DOHH2 (cell line): ENCODE measurements around the gene TSPAN6.

Experiments used
- H3F3A ChIP-seq: fragments of 200-600 bp; sonication (generic), shearing (Covaris generic); 2 replicates; pipeline ENCODE4 v1.6.0; 2016; ENCODE audit warnings: antibody characterized with exemption, mild to moderate bottlenecking; ENCODE audit not compliant: control insufficient read depth, insufficient read depth
- H3K27ac ChIP-seq: fragments of 200-600 bp; sonication (generic); 2 replicates; pipeline ENCODE4 v1.5.1; 2014; ENCODE audit warnings: low read depth, mild to moderate bottlenecking, low read length, moderate library complexity
- H3K27me3 ChIP-seq: fragments of 200-600 bp; sonication (generic); 2 replicates; pipeline ENCODE4 v1.6.1; 2014; ENCODE audit warnings: mild to moderate bottlenecking, low read length, mixed read lengths; ENCODE audit not compliant: control insufficient read depth
- H3K36me3 ChIP-seq: fragments of 200-600 bp; sonication (generic); 2 replicates; pipeline ENCODE4 v1.6.1; 2014; ENCODE audit warnings: mild to moderate bottlenecking, low read length, moderate library complexity, mixed read lengths; ENCODE audit not compliant: control insufficient read depth
- H3K4me1 ChIP-seq: fragments of 200-600 bp; sonication (generic); 2 replicates; pipeline ENCODE4 v1.6.1; 2014; ENCODE audit warnings: mild to moderate bottlenecking, low read length, mixed read lengths; ENCODE audit not compliant: control insufficient read depth
- H3K4me2 ChIP-seq: fragments of 200-600 bp; sonication (generic); 2 replicates; pipeline ENCODE4 v1.6.0; 2014; ENCODE audit warnings: mild to moderate bottlenecking, low read length, moderate library complexity
- H3K4me3 ChIP-seq: fragments of 200-600 bp; sonication (generic); 2 replicates; pipeline ENCODE4 v1.5.1; 2014; ENCODE audit warnings: mild to moderate bottlenecking, low read length, mixed read lengths
- H3K79me2 ChIP-seq: fragments of 200-600 bp; sonication (generic); 2 replicates; pipeline ENCODE4 v1.6.1; 2014; ENCODE audit warnings: mild to moderate bottlenecking, low read length, mixed read lengths; ENCODE audit not compliant: control insufficient read depth
- H3K9me2 ChIP-seq: fragments of 200-600 bp; sonication (generic); replicated peaks from 2 replicates; pipeline ENCODE4 v1.6.1; 2014; ENCODE audit warnings: mild to moderate bottlenecking, low read length, mixed read lengths; ENCODE audit not compliant: control insufficient read depth
- H3K9me3 ChIP-seq: fragments of 200-600 bp; sonication (generic); 2 replicates; pipeline ENCODE4 v1.6.1; 2014; ENCODE audit warnings: antibody characterized with exemption, low read length, mixed read lengths; ENCODE audit not compliant: control insufficient read depth, insufficient read depth
- H4K20me1 ChIP-seq: fragments of 200-600 bp; sonication (generic); 2 replicates; pipeline ENCODE4 v1.6.0; 2014; ENCODE audit warnings: low read depth, mild to moderate bottlenecking, antibody characterized with exemption, low read length, moderate library complexity; ENCODE audit not compliant: control insufficient read depth, insufficient read depth
- EZH2phosphoT487 ChIP-seq: fragments of 200-600 bp; sonication (generic); IDR thresholded peaks from 2 replicates; pipeline ENCODE4 v1.6.1; 2017; ENCODE audit warnings: borderline replicate concordance, mild to moderate bottlenecking, antibody characterized with exemption, low read length, moderate library complexity, mixed read lengths
- TF ChIP-seq, protein P1 (sequence below): fragments of 200-600 bp; sonication (generic); IDR thresholded peaks from one replicate; pipeline ENCODE4 v1.5.1; 2014; ENCODE audit warnings: antibody characterized with exemption, mild to moderate bottlenecking, low read depth, low read length; ENCODE audit not compliant: poor library complexity, severe bottlenecking

The TSPAN6 gene

GRCh38 chrX:100596601-100597000 is 40.0 kb downstream of the TSPAN6 start:
- Histone ChIP-seq H3K9me3 (no peaks in the 10 kb centered on the region), H3K79me2 (no peaks in the 10 kb centered on the region), H3K36me3 (no peaks in the 10 kb centered on the region), H3K4me1 (no peaks in the 10 kb centered on the region), H4K20me1 (no peaks in the 10 kb centered on the region), H3K27ac (no peak overlapping the region), H3K27me3 (no peaks in the 10 kb centered on the region), H3K9me2 (no peaks in the 10 kb centered on the region), H3K4me3 (no peak overlapping the region), H3K4me2 (no peak overlapping the region), H3F3A (no peaks in the 10 kb centered on the region)
- TF ChIP-seq, protein P1, sequence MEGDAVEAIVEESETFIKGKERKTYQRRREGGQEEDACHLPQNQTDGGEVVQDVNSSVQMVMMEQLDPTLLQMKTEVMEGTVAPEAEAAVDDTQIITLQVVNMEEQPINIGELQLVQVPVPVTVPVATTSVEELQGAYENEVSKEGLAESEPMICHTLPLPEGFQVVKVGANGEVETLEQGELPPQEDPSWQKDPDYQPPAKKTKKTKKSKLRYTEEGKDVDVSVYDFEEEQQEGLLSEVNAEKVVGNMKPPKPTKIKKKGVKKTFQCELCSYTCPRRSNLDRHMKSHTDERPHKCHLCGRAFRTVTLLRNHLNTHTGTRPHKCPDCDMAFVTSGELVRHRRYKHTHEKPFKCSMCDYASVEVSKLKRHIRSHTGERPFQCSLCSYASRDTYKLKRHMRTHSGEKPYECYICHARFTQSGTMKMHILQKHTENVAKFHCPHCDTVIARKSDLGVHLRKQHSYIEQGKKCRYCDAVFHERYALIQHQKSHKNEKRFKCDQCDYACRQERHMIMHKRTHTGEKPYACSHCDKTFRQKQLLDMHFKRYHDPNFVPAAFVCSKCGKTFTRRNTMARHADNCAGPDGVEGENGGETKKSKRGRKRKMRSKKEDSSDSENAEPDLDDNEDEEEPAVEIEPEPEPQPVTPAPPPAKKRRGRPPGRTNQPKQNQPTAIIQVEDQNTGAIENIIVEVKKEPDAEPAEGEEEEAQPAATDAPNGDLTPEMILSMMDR, result no peak
- no peak for TF ChIP-seq EZH2phosphoT487

- Histone ChIP-seq H3K27ac (no peak overlapping the region), H3F3A (no peaks in the 10 kb centered on the region), H3K4me1 (no peaks in the 10 kb centered on the region), H3K4me3 (no peak overlapping the region), H3K9me2 (no peaks in the 10 kb centered on the region), H3K4me2 (no peak overlapping the region), H4K20me1 (no peaks in the 10 kb centered on the region), H3K36me3 (no peaks in the 10 kb centered on the region), H3K79me2 (no peaks in the 10 kb centered on the region), H3K27me3 (no peaks in the 10 kb centered on the region), H3K9me3 (no peaks in the 10 kb centered on the region)
- TF ChIP-seq, protein P1, result no peak
- no peak for TF ChIP-seq EZH2phosphoT487
Measured at GRCh38 chrX:100593581-100593980, 43.0 kb downstream of the TSPAN6 start.

- Histone ChIP-seq H3F3A (no peaks in the 10 kb centered on the region), H3K4me3 (no peak overlapping the region), H3K36me3 (no peaks in the 10 kb centered on the region), H3K4me2 (no peak overlapping the region), H3K27ac (no peak overlapping the region), H3K9me3 (no peaks in the 10 kb centered on the region), H3K27me3 (no peaks in the 10 kb centered on the region), H4K20me1 (no peaks in the 10 kb centered on the region), H3K9me2 (no peaks in the 10 kb centered on the region), H3K79me2 (no peaks in the 10 kb centered on the region), H3K4me1 (no peaks in the 10 kb centered on the region)
- TF ChIP-seq, protein P1, result no peak
- TF ChIP-seq EZH2phosphoT487, result no peak
Measured at GRCh38 chrX:100593126-100593525, 43.5 kb downstream of the TSPAN6 start.
